Measurements from ENCODE around the gene AKR1B1. TPM values are rescaled to one million over a fixed set of nuclear protein-coding genes. Genes with fewer than 3 reads are reported as not detected.

Gene AKR1B1
- total RNA-seq, 1 donor = 542 TPM

GRCh38 chr7:134463751-134464150, 4.9 kb upstream of the AKR1B1 start:
- DNase-seq (ENCODE audit: low read depth) = no peak
- H3K4me3 ChIP-seq (ENCODE audit: low read depth, low read length) = no peak overlapping the region
- TF ChIP-seq CTCF (IDR thresholded peaks at IDR 0.05; ENCODE audit: insufficient read depth, low read depth, low read length) = no peak

GRCh38 chr7:134462337-134462925, 3.5 kb upstream of the AKR1B1 start:
- TF ChIP-seq CTCF (IDR thresholded peaks at IDR 0.05; ENCODE audit: insufficient read depth, low read depth, low read length) = no peak
- H3K4me3 ChIP-seq (ENCODE audit: low read depth, low read length) = no peak overlapping the region
- DNase-seq (ENCODE audit: low read depth) = peak; percentile 79

- TF ChIP-seq CTCF (IDR thresholded peaks at IDR 0.05; ENCODE audit: insufficient read depth, low read depth, low read length) = no peak
- DNase-seq (ENCODE audit: low read depth) = no peak
- no peak overlapping the region for H3K4me3 ChIP-seq (ENCODE audit: low read depth, low read length)
Observed at GRCh38 chr7:134461916-134462315, 3.0 kb upstream of the AKR1B1 start.

GRCh38 chr7:134459981-134460380, 1.1 kb upstream of the AKR1B1 start:
- DNase-seq (ENCODE audit: low read depth) = peak; percentile 62
- no peak for TF ChIP-seq CTCF (IDR thresholded peaks at IDR 0.05; ENCODE audit: insufficient read depth, low read depth, low read length)
- H3K4me3 ChIP-seq (ENCODE audit: low read depth, low read length) = no peak overlapping the region

GRCh38 chr7:134458341-134458805, 527 bp downstream of the AKR1B1 start:
- peak overlapping the region; percentile 81 for H3K4me3 ChIP-seq (ENCODE audit: low read depth, low read length)
- peak; percentile 47 for DNase-seq (ENCODE audit: low read depth)
- TF ChIP-seq CTCF (IDR thresholded peaks at IDR 0.05; ENCODE audit: insufficient read depth, low read depth, low read length) = peak; percentile 50

- DNase-seq (ENCODE audit: low read depth) = peak; percentile 48
- H3K4me3 ChIP-seq (ENCODE audit: low read depth, low read length) = peak overlapping the region; percentile 81
- no peak for TF ChIP-seq CTCF (IDR thresholded peaks at IDR 0.05; ENCODE audit: insufficient read depth, low read depth, low read length)
Observed at GRCh38 chr7:134457210-134457609, 1.7 kb downstream of the AKR1B1 start.

GRCh38 chr7:134454277-134454676, 4.6 kb downstream of the AKR1B1 start:
- peak; percentile 88 for DNase-seq (ENCODE audit: low read depth)
- no peak overlapping the region for H3K4me3 ChIP-seq (ENCODE audit: low read depth, low read length)
- no peak for TF ChIP-seq CTCF (IDR thresholded peaks at IDR 0.05; ENCODE audit: insufficient read depth, low read depth, low read length)
